Measurements from ENCODE around the gene ANK3.

DNA sequence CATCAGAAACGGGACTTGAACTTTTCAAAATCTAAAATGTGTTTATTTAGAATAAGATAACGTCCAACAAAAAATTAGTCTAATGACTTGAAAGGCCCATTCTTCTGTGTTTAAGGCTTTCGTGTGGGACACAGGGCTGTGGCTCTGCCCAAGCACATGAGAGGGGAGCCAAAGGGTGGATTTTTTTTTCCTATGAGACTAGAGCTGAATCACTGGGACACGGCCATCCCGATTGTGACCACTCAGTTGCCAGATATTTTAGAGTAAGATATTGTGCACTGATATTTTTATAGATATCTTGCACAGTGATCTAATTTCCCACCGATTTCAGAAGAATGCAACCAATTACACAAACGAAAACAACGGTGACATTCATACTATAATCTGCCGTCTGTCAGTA, 99.9 kb downstream of the ANK3 start:
- TF ChIP-seq, protein P1, sequence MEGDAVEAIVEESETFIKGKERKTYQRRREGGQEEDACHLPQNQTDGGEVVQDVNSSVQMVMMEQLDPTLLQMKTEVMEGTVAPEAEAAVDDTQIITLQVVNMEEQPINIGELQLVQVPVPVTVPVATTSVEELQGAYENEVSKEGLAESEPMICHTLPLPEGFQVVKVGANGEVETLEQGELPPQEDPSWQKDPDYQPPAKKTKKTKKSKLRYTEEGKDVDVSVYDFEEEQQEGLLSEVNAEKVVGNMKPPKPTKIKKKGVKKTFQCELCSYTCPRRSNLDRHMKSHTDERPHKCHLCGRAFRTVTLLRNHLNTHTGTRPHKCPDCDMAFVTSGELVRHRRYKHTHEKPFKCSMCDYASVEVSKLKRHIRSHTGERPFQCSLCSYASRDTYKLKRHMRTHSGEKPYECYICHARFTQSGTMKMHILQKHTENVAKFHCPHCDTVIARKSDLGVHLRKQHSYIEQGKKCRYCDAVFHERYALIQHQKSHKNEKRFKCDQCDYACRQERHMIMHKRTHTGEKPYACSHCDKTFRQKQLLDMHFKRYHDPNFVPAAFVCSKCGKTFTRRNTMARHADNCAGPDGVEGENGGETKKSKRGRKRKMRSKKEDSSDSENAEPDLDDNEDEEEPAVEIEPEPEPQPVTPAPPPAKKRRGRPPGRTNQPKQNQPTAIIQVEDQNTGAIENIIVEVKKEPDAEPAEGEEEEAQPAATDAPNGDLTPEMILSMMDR (optimal IDR thresholded peaks at IDR 0.05 in 1 of 3, IDR thresholded peaks at IDR 0.05 in 1 of 3, conservative IDR thresholded peaks at IDR 0.05 in 1 of 3; ENCODE audit: extremely low read depth in 1 of 3, insufficient read depth in 2 of 3, low read length in 3 of 3), result no peak
- no peak for TF ChIP-seq EZH2 (IDR thresholded peaks at IDR 0.05; ENCODE audit: low read length)

Measured in keratinocyte (primary cell).